Measurements from ENCODE around the gene KRTAP3-1.
"Not testable (repeated sequence)": the region's sequence is repeated elsewhere in the genome, so short reads cannot be mapped to it uniquely, and the experiment has no call there.

The KRTAP3-1 gene

DNA sequence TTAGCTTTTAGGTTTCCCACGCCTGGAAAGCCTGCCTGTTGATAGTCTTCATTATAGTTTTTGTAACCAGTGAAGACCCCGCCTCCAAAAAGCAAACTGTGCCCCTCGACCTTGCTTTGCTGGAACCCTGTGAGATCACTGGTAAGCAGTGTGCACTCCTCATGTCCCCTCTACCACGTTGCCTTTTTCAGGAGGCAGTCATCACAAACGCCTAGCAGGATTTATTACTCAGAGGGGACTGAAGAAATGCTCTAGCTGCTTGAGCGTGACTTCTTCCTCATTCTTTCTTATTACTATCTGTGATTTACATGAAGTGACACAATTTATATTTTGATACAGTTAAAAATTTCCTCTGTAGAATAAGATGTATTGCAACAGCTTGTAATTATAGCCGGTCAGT lies 6.5 kb upstream of the KRTAP3-1 start:
- DNase-seq (ENCODE audit: low read depth in 2 of 2) = no peak

DNA sequence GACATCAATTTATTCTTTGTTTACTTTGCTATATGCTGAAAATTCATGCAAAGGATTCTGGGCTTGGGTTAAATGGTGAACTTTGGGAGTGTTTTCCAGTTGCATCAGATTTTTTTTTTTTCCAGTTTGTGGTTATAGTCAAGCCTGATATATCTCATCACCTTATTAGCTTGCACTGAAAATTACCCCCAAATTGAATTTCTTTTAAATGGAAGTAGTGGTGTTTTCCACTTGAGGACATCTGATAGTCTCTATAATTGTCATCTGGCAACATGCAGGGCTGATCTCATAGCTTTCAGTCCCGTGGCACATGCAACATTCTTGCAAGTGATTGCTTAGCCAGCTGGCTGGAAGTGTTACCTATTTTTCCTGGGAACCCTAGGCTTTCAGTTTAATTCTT lies 4.7 kb upstream of the KRTAP3-1 start:
- DNase-seq (ENCODE audit: low read depth in 2 of 2) = no peak

DNA sequence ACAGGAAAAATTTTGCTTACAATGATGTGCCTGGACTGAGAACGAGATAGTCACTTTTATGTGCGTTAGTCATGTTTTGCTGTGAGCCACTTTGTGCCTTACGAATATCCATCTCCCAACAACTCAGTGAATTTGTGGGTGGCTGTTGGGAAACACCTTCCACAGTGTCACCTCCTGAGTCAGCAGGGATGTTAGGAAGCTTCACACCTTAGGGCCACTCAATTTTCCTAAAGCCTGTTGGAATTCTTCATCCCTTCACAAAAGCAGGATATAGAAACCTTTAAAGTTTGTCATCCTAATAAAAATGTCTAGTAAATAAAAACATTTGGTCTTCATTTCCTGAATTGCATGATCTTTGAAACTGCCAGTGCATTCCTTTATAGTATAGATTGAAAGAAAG lies 4.3 kb upstream of the KRTAP3-1 start:
- no peak for DNase-seq (ENCODE audit: low read depth in 2 of 2)

DNA sequence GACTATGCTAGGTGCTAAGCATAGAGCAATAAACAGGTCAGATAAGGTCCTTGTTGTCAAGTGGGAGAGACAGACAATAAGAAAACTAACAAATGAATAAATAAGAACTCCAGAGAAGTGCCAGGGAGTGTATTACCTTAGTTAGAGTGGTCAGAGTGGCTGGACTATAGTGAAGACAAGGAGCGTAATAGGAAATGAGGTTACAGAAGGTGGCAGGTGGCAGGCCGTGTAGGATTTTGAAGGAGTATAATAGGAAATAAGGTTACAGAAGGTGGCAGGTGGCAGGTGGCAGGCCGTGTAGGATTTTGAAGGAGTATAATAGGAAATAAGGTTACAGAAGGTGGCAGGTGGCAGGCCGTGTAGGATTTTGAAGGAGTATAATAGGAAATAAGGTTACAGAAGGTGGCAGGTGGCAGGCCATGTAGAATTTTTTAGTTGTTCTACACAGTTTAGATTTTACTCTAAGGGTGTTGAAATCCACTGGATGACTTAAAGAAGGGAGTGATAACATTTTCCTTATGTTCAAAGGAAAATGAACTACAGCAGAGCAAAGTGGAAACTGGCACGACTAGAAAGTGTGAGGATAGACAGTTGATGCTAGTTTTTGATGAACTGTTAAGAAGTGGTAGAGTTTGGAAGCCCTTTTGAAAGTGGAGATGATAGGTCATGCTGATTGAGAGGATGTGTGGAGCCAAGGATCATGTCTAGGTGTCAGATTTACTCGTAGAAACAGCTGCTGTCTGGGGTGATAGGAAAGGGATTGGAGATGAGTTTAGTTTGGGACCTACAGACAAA lies 3.6 kb upstream of the KRTAP3-1 start:
- DNase-seq (ENCODE audit: low read depth in 2 of 2) = no peak

DNA sequence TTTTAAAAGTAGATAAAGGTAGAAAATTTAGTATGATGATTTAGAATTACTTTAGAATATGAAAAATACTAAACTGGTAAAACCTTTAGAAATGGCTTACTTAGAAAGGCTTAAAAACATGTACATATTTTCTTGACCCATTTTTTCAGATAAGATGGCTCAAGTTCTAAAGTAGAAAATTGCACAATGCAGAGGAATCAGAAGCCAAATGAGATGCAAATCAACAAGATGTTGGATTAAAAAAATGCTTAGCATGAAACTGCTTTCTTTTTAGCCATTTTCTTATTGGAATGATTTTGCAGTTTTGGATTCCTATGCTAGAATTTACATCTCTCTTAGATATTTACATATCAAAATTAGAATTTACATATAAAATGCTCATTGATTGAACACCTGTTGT lies 1.5 kb upstream of the KRTAP3-1 start:
- no peak for DNase-seq (ENCODE audit: low read depth in 2 of 2)

DNA sequence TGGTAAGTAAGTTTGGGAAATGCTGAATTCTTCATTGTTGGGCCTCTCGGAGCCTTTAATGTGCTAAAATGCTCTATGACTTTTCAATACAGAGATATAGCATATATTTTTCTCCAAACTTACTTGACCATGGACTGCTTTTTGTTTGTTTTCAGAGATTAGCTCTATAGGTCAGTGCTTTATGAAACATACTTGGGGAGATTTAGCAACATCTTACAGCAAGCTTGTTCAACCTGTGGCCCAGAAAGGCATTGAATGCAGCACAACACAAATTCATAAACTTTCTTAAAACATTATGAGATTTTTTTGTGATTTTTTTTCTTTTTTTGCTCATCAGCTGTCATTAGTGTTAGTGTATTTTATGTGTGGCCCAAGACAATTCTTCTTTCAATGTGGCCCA lies 1.0 kb upstream of the KRTAP3-1 start:
- no peak for DNase-seq (ENCODE audit: low read depth in 2 of 2)

DNA sequence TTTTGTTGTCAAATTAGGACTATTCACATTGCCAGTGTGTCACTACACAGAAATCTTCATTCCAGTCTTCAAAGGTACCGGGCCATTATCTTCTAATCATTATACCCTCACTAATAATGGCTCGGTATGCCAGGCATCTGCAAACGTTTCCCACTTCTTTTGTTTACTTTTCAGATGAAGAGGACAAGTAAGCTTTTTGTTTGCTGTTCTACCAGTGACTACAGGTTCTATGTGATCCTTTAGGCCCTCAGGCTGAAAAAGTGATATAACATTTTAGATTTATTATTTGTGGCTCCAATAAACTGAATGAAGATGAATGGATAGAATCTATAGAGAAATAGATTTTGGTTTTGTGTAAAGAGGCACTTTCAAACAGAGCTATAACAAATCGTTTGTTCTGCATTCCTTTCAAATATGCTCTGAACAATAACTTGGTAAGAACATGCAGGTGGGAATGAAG lies 403 bp upstream of the KRTAP3-1 start:
- DNase-seq (ENCODE audit: low read depth in 2 of 2) = no peak

DNA sequence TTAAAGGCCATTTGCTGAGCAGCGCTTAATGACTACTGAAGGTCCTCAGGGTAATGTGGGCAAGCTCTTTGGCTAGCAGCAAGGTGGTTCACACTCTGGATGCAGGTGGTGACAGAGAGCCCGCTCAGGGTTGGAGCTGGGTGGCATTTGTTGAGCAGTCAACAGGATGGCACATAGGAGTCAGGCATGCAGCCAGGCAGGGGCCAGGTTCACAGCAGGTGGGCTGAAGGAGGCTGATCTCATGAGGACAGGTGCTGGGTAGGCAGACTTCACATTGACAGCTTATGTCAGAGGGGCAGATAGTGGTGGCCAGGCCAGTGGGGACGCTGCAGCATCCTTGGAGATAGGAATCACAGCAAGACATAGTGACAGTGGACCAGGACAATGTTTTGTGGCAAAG lies 4.5 kb downstream of the KRTAP3-1 start:
- DNase-seq (ENCODE audit: low read depth in 2 of 2) = no peak

DNA sequence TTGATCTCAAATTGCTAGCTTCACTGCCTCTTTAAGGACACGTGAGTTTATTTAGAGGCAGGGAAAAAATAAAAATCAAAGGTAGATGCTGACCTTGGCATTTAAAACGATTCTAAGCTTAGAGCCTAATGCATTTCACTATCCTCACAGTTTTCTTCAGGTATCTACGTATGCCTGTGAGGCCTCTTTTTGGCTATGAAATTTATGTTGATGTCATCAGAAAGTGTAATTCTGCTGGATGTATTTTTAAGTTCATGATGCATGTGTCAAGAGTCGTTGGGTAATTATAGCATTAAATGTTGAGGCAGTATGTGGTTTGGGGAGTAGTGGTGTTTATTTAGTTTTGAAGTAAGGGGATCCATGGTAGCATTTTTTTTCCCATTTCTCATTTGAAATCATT lies 5.0 kb downstream of the KRTAP3-1 start:
- no peak for DNase-seq (ENCODE audit: low read depth in 2 of 2)

DNA sequence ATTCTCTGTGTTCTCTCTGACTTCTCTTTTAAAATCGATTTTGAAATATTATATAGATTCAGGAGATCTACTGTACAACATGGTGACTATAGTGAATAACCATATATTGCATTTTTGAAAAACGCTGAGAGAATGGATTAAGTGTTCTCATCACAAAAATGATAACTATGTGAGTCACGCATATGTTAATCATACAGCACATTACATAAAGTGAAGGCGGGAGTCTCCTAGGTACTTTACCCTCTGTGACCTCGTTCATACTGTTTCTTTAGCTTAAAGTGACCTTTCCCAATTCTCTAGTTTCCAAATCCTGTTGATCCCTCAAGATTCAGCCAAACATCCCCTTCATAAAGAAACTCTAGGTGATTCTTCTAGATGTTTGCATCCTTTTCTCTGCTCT lies 6.1 kb downstream of the KRTAP3-1 start:
- no peak for DNase-seq (ENCODE audit: low read depth in 2 of 2)

DNA sequence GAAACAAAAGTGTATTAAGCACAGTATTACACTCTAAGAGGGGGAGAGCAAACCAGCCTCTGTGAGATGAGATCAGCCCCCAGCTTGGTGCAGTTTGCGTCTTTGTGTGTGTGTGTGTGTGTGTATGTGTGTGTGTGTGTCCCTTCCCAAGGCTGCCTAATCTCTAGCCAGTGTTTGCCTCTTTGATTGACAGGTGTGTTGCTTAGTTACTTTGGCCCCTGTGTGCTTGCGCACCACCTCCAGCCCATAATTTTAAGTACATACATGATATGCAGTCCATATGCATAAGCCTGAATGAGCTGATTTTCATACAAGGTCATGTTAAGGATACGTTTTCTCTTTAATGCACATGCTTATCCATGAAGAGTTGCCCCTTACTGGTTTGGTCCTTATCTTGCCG lies 7.1 kb downstream of the KRTAP3-1 start:
- DNase-seq (ENCODE audit: low read depth in 2 of 2) = no peak

DNA sequence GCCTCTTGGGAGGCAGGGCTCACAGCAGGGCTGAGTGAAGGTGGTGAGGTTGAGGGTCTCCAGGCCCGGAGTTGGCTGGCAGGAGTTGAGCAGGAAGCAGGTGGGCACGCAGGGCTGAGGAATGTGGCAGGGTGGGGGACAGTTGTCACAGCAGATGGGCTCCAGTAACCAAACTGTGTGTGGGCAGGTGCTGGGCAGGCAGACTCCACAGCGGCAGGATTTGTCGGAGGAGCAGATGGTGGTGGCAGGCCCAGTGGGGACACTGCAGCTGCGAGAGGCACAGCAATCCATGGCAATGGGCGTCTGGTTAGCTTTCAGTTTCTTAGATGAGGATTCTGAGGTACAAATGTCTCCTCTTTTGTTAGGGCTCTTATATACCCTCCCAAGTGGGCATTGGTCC lies 9.4 kb downstream of the KRTAP3-1 start, which contains the start of gene KRTAP3-2:
TSS of gene KRTAP3-2 (minus strand) at position 344 of the 400 bp plus-strand sequence. CDS start at position 291, 53 bp downstream.
- DNase-seq (ENCODE audit: low read depth in 2 of 2) = not testable (repeated sequence)

DNA sequence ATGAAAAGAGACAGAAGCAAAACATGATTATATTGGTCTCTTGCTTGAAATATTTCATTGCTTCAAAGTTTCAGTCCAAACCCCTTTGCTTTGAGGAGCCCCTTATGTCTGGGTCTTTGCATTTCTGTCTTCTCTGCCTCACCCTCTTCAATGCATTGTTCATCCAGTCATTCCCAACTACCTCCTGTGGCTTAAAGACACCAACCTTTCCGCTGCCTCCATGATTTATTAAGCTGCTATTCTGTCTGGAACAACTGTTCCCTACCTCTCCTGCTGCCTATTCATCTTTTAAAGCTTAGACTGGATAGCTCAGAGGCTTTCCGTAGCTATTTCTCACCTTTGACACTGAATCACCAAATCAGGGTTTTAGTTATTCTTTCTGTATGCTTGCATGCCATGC lies 11.6 kb downstream of the KRTAP3-1 start:
- DNase-seq (ENCODE audit: low read depth in 2 of 2) = no peak

DNA sequence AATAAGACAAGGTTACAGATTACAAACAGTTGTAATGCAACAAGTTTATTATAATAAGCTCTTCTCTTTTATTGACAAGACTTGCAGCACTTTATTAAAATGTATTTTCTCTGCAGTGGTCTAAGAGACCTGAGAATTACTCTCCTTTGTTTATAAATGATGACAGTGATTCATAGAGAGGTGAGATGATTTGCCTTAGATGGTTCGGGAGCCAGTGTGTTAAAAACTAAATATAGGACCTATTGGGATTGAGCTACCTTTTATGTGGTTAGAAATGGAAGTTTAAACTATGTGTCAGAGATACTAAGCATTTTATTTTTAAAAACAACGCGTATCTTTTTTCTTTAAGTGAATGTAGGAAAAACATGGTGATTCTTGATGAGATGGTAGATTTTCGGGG lies 12.1 kb downstream of the KRTAP3-1 start:
- no peak for DNase-seq (ENCODE audit: low read depth in 2 of 2)

DNA sequence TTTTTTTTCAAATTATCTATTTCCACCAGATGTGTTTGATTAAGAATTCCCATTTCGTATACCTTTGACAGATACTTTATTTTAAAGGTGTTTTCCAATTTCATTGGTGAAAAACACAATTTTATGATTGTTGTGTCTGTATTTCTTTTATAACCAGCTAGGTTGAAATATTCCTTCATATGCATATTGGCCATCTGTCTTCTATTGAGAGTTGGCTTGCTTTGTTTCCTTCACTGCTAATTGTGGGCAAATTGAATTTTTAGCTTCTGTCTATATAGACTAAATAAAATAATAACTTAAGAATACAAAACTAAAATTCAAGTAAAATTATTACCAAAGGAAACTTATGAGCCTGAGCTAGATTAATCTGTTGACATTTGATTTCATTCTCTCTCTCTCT lies 13.8 kb downstream of the KRTAP3-1 start:
- no peak for DNase-seq (ENCODE audit: low read depth in 2 of 2)

DNA sequence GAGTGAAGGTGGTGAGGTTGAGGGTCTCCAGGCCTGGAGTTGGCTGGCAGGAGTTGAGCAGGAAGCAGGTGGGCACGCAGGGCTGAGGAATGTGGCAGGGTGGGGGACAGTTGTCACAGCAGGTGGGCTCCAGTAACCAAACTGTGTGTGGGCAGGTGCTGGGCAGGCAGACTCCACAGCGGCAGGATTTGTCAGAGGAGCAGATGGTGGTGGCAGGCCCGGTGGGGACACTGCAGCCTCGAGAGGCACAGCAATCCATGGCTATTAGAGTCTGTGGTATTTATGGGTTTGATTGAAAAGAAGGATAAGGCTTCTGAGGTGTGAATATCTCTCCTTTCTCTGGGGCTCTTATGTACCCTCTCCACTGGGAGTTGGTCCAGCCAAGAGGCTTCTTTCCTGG lies 15.1 kb downstream of the KRTAP3-1 start, which contains the start of gene KRTAP3-3:
TSS of gene KRTAP3-3 (minus strand) at position 326 of the 400 bp plus-strand sequence. CDS start at position 259, 67 bp downstream.
- DNase-seq (ENCODE audit: low read depth in 2 of 2) = no peak

DNA sequence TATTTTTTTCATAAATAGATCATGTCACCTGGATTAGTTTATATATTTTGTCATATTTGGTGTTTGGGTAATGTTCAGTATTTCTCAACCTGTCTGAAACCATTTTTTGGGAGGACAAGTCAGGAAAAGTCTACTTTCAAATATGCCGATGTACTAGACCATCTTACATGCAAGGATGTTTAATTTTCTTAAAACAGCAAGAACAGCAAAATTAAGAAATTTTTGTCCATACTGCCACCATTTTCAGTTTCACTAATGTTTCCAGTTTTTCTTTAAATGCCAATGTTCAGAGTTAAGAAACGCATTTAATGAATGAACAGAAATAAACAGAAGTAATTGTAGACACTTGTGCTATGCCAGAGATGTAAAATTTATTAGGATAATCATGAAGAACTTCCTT lies 15.8 kb downstream of the KRTAP3-1 start:
- DNase-seq (ENCODE audit: low read depth in 2 of 2) = no peak

DNA sequence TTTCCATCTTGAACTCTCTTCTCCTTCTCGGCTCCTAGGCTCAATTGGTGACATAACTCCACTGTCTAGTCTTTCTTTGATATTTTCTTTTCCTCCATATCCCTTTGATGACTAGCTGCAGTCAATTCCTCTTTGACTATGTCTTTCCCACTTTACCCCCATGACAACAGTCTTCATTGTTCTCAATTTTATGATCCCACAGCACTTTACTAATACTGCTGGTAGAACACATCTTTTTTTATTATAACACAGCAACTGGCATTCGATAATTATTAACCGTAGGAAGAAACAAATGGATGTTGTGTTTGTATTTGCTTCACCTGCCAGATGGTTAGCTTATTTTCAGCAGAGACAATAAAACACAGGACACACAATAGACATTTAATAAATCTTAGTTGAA lies 16.3 kb downstream of the KRTAP3-1 start:
- no peak for DNase-seq (ENCODE audit: low read depth in 2 of 2)

DNA sequence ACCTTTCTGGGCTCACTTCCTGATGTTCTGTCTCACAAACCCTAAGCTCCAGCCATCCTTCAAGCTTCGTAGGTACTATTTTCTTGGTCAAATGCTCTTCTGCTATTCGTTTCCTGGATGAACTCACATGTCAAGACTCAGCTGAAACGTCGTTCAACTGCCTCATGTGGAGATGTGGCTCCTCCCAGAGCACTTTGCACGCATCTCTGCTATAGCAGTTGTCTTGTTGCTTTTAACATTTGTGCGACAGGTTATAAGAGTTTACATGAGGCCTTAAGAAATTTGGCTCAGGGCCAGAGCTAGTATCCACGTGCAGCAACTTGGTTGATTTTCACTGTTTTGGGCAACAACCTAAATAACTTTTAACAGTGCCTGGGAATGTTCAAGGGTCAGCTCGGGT lies 22.0 kb downstream of the KRTAP3-1 start:
- DNase-seq (ENCODE audit: low read depth in 2 of 2) = no peak

DNA sequence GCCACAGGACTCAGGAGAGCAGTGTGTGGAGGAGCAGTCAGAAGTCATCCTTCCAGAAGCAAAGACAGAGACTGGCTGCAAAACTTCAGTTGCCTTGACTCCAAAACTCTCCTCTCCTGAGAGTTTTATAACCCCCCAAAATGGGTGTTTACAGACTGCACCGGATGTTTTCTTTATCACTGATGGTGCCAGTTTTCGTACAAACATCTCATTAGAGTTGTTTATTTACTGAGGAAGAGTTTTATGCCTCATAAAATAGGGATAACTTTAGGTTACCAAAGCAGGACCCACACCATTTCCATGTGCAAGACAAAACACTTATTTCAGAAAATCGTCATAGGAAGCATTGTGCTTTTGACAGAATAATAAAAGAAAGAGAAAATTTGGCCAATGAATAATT lies 24.7 kb downstream of the KRTAP3-1 start, which contains the start of gene KRT40:
TSS of gene KRT40 (minus strand) at position 101 of the 400 bp plus-strand sequence. CDS start at position 48, 53 bp downstream.
- no peak for DNase-seq (ENCODE audit: low read depth in 2 of 2)

DNA sequence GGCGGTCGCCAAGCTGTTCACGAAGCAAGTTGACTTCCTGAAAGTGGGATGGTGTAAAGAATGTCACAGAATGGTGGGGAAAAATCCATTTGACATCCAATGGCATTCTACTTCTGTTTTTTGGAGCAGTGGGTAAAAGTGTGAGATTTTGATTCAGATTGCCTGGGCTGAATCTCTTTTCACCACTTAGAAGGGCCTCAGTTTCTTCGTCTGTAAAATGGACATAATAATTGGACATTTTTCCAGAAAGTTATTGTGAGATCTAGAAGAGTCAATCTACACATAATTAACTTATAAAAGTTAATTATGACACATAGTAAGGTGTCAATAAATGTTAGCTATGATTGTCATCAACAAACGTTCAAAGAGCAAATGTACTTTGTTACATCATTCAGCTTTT lies 27.8 kb downstream of the KRTAP3-1 start:
- DNase-seq (ENCODE audit: low read depth in 2 of 2) = no peak

DNA sequence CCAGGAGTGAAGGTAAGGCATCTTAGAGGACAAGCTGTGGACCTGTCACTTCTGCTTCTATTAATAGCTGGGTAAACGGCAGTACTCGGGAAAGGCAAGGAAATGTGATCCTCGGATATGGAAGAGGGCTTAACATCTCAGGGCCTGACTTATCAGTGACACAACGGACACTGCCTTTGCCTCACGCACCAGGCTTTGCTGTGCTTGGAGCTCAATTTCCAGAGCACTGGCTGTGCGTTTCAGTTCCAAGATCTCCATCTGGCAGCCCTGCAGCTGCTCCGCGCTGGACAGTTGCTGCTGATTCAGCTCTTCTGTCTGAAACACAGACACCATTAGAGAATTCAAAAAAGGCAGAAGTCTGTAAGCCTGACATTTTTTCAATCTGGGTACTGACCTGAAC lies 28.3 kb downstream of the KRTAP3-1 start:
- no peak for DNase-seq (ENCODE audit: low read depth in 2 of 2)

DNA sequence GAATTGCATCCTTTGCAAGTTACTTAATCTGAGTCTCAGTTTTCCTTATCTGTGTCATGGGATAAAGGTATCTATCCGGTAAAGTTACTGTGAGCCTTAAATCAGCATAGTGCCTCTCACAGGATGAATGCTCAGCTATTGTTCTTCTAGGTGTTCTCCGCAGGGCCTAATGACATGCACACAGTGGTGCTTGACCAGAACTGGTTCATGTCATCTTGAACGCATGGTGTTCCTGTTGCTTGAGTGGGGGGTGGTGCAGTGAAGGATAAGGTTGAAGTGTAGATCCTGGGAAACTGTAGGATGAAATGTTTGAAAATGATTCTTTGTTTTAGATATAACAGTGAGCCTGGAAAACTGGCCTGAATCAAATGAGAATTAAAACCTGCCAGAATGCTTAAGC lies 28.8 kb downstream of the KRTAP3-1 start:
- DNase-seq (ENCODE audit: low read depth in 2 of 2) = no peak
